Calu3 (cell line): ENCODE measurements around the gene IGSF11. TPM values are rescaled to one million over a fixed set of nuclear protein-coding genes. Genes with fewer than 3 reads are reported as not detected.

Experiments
- BruUV-seq: library from RNA; stranded (reverse); fragments of 400-500 nt; replicated peaks from 2 replicates; lab custom pipeline; 2021; lab: Mats Ljungman, UMichigan
- CTCF ChIA-PET: fragments of 300-600 bp; sonication (Branson Sonifier 250); formaldehyde crosslinking; loops from one replicate; lab custom pipeline; 2022; ENCODE audit warnings: antibody characterized with exemption; lab: Charles Lee
- DNase-seq: peaks from one replicate; pipeline ENCODE4 v3.0.0; 2022
- H3K27ac Mint-ChIP-seq: one replicate; pipeline ENCODE4 v1.8.0; 2022; ENCODE audit warnings: mixed read lengths; ENCODE audit not compliant: unreplicated experiment
- H3K27me3 Mint-ChIP-seq: one replicate; pipeline ENCODE4 v1.8.0; 2022; ENCODE audit warnings: mixed read lengths; ENCODE audit not compliant: unreplicated experiment
- H3K36me3 Mint-ChIP-seq: one replicate; pipeline ENCODE4 v1.8.0; 2022; ENCODE audit warnings: mild to moderate bottlenecking, moderate library complexity, mixed read lengths; ENCODE audit not compliant: insufficient read depth, unreplicated experiment
- H3K4me1 Mint-ChIP-seq: one replicate; pipeline ENCODE4 v1.8.0; 2022; ENCODE audit warnings: mild to moderate bottlenecking, low read depth, mixed read lengths; ENCODE audit not compliant: unreplicated experiment
- H3K4me3 Mint-ChIP-seq: one replicate; pipeline ENCODE4 v1.8.0; 2022; ENCODE audit warnings: mild to moderate bottlenecking, low read depth, moderate library complexity, mixed read lengths; ENCODE audit not compliant: unreplicated experiment
- H3K9me3 Mint-ChIP-seq: one replicate; pipeline ENCODE4 v1.8.0; 2022; ENCODE audit warnings: low read depth, mixed read lengths; ENCODE audit not compliant: unreplicated experiment
- CTCF ChIP-seq: fragments of 200-600 bp; IDR thresholded peaks from one replicate; pipeline ENCODE4 v1.8.0; 2022; ENCODE audit warnings: antibody characterized with exemption; ENCODE audit not compliant: unreplicated experiment
- intact Hi-C: fragments of 100-400 bp; cut with micrococcal nuclease; formaldehyde crosslinking; loops from one replicate; pipeline ENCODE4 v1.10.0; 2022; ENCODE audit not compliant: unreplicated experiment
- total RNA-seq: library from RNA; stranded (reverse); gene quantifications from 2 replicates; pipeline ENCODE4 v1.2.3, GENCODE V29; 2022

IGSF11 gene
- total RNA-seq, 1 experiment from 2014 or later, result 0.45 TPM

DNA sequence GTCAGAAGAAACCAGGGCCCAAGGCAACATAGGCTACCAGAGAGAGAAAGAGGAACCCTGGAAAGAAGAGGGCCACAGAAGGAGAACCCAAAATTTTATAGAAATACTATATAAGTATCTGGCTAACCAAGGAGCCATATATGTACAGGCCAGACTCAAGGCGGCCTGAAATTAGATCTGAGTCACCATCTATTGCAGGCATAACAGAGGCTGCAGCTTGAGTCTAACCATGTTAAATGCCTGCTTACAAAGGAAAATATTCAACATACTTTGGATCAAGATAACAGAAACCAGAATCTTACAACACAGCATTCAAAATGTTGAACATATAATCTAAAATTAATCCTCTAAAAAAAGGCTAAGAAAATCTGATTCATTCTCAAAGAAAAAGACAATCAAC, 23.1 kb downstream of the IGSF11 start:
- H3K27me3 Mint-ChIP-seq, result peaks cover 14% of the 10 kb centered on the region
- intact Hi-C loops, result no loop called here
- CTCF ChIA-PET, result no interaction called here
- H3K4me1 Mint-ChIP-seq, result no peaks in the 10 kb centered on the region
- no peak overlapping the region for H3K27ac Mint-ChIP-seq
- H3K4me3 Mint-ChIP-seq, result no peak overlapping the region
- no peak for DNase-seq
- H3K9me3 Mint-ChIP-seq, result peaks cover 5% of the 10 kb centered on the region
- H3K36me3 Mint-ChIP-seq, result no peaks in the 10 kb centered on the region
- no TSS peak for BruUV-seq
- no peak for TF ChIP-seq CTCF

DNA sequence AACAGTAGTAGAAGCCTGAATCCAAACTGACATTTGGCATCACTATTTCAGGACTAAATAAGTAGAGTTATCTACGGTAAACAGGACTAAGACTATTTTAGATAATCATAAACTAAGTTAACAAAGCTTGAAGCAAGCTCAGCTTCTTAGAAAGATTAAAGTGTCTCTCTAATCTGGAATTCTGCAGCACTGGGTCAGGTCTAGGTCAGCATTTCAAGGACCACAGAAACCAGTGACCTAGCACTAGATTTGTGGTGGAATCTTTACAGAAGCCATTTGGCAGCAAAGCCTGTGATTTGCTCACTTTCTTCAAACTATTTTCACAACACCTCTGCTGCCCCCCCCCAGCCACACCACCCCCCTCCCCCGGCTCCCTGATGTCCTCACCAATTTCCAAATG, 37.5 kb downstream of the IGSF11 start:
- Mint-ChIP-seq H3K9me3 (no peaks in the 10 kb centered on the region), H3K27ac (no peak overlapping the region), H3K4me1 (no peaks in the 10 kb centered on the region), H3K36me3 (no peaks in the 10 kb centered on the region), H3K27me3 (no peaks in the 10 kb centered on the region), H3K4me3 (no peak overlapping the region)
- intact Hi-C loops, result no loop called here
- TF ChIP-seq CTCF, result no peak
- no TSS peak for BruUV-seq
- CTCF ChIA-PET, result no interaction called here
- no peak for DNase-seq

DNA sequence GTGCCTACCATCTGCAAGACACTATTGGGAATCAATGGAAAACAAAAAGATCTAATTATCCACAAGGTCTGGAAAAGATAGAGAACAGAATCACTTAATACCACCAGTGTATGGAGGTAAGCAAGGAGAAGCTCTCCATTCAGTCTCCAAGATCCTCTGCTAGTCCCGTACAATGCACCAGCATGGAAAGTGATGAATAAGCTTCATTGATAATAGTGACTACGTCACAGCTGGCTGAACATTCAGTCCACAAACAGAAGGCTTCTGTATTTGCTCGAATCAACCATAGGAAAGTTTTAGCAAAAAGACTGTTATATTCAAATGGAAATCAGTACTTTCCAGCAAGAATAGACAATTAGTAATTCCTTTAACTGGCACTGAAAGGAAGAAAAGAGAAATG, 42.9 kb downstream of the IGSF11 start:
- CTCF ChIA-PET, result no interaction called here
- no peaks in the 10 kb centered on the region for H3K9me3 Mint-ChIP-seq
- no TSS peak for BruUV-seq
- TF ChIP-seq CTCF, result no peak
- H3K36me3 Mint-ChIP-seq, result no peaks in the 10 kb centered on the region
- H3K4me1 Mint-ChIP-seq, result no peaks in the 10 kb centered on the region
- H3K27me3 Mint-ChIP-seq, result no peaks in the 10 kb centered on the region
- H3K27ac Mint-ChIP-seq, result no peak overlapping the region
- intact Hi-C loops, result no loop called here
- no peak overlapping the region for H3K4me3 Mint-ChIP-seq
- DNase-seq, result no peak

DNA sequence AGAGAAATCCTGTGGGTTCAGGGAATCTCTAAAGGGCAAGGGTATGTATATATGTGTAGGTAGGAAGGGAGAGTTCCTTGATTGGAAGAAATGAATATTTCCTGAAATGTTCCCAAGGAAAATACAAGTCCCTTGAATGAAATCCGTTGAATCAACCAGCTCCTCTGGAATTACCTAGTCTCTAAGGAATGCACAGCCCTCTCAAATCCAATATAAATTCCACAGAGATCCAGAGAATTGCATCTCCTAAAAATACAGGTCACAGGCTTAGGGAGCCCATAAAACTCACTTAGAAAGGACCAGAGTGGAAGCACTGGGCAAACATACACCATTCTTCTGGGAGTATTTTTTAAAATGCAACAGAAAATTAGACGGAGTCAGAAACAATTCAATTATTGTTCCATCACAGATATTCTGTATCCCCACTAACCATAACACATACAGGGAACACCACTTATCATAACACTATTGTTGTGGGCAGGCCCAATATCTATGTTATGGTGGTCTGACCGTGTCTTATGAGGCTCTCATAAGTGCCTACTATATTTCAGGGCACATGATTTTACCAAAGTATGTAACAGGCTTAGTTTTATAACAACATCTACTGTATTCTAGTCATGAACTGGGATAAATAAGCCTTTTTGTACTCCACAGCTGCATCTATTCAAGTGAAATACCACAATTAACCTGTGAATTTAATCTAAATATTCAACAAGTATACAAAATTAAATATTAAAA, 43.7 kb downstream of the IGSF11 start:
- DNase-seq, result no peak
- Mint-ChIP-seq H3K27ac (no peak overlapping the region), H3K9me3 (no peaks in the 10 kb centered on the region), H3K4me3 (no peak overlapping the region), H3K27me3 (no peaks in the 10 kb centered on the region), H3K36me3 (no peaks in the 10 kb centered on the region), H3K4me1 (no peaks in the 10 kb centered on the region)
- intact Hi-C loops, result no loop called here
- CTCF ChIA-PET, result no interaction called here
- BruUV-seq, result no TSS peak
- TF ChIP-seq CTCF, result no peak
